OCI-LY7 (cell line): ENCODE measurements around the gene FBXO45. TPM values are rescaled to one million over a fixed set of nuclear protein-coding genes. Genes with fewer than 3 reads are reported as not detected.

ENCODE experiments used
- BruUV-seq: library from RNA; stranded (reverse); fragments of 400-500 nt; replicated peaks from 2 replicates; lab custom pipeline; 2021; lab: Mats Ljungman, UMichigan
- CTCF ChIA-PET: fragments of 300-600 bp; sonication (Branson Sonifier 250); formaldehyde crosslinking; loops from one replicate; lab custom pipeline; 2022; ENCODE audit warnings: antibody characterized with exemption; ENCODE audit not compliant: unreplicated experiment; lab: Charles Lee
- POLR2A ChIA-PET: fragments of 300-600 bp; sonication (Branson Sonifier 250); formaldehyde crosslinking; loops from one replicate; lab custom pipeline; 2022; ENCODE audit warnings: antibody characterized with exemption; lab: Charles Lee
- DNase-seq: peaks from one replicate; pipeline ENCODE4 v3.0.0-alpha.2; 2015; ENCODE audit warnings: low spot score
- H2AFZ ChIP-seq: fragments of 200-600 bp; sonication (generic), shearing (Covaris generic); 2 replicates; pipeline ENCODE4 v1.6.1; 2014; ENCODE audit warnings: mild to moderate bottlenecking, antibody characterized with exemption, low read length, moderate library complexity
- H3K27ac ChIP-seq: fragments of 200-600 bp; sonication (generic); 2 replicates; pipeline ENCODE4 v1.5.1; 2014; ENCODE audit warnings: mixed run types, low read depth, mild to moderate bottlenecking, moderate library complexity, low read length, inconsistent platforms; ENCODE audit not compliant: poor library complexity, severe bottlenecking
- H3K36me3 ChIP-seq: fragments of 200-600 bp; sonication (generic); 2 replicates; pipeline ENCODE4 v1.6.1; 2014; ENCODE audit warnings: mild to moderate bottlenecking, antibody characterized with exemption, low read length, moderate library complexity, mixed read lengths; ENCODE audit not compliant: insufficient read depth
- H3K4me1 ChIP-seq: fragments of 200-600 bp; sonication (generic); 2 replicates; pipeline ENCODE4 v1.5.1; 2014; ENCODE audit warnings: mild to moderate bottlenecking, low read length; ENCODE audit not compliant: insufficient read depth, poor library complexity, severe bottlenecking
- H3K4me2 ChIP-seq: fragments of 200-600 bp; sonication (generic); 2 replicates; pipeline ENCODE4 v1.6.1; 2014; ENCODE audit warnings: mild to moderate bottlenecking, low read length
- H3K4me3 ChIP-seq: fragments of 200-600 bp; sonication (generic); 2 replicates; pipeline ENCODE4 v1.5.1; 2014; ENCODE audit warnings: mild to moderate bottlenecking, low read depth, low read length; ENCODE audit not compliant: poor library complexity, severe bottlenecking
- H3K79me2 ChIP-seq: fragments of 200-600 bp; sonication (generic); 2 replicates; pipeline ENCODE4 v1.6.1; 2016; ENCODE audit warnings: low read depth, mild to moderate bottlenecking, low read length, moderate library complexity, mixed read lengths; ENCODE audit not compliant: insufficient read depth
- H3K9me2 ChIP-seq: fragments of 200-600 bp; sonication (generic); 2 replicates; pipeline ENCODE4 v1.6.1; 2016; ENCODE audit warnings: mild to moderate bottlenecking, low read length, mixed read lengths; ENCODE audit not compliant: insufficient read depth
- H3K9me3 ChIP-seq: fragments of 200-600 bp; sonication (generic); 2 replicates; pipeline ENCODE4 v1.6.1; 2014; ENCODE audit warnings: mild to moderate bottlenecking, mixed run types, low read length, mixed read lengths
- H4K20me1 ChIP-seq: fragments of 200-600 bp; sonication (generic); 2 replicates; pipeline ENCODE4 v1.6.1; 2014; ENCODE audit warnings: mild to moderate bottlenecking, antibody characterized with exemption, low read length, moderate library complexity, mixed read lengths; ENCODE audit not compliant: insufficient read depth
- EZH2phosphoT487 ChIP-seq: fragments of 200-600 bp; sonication (generic); IDR thresholded peaks from 2 replicates; pipeline ENCODE4 v1.6.1; 2018; ENCODE audit warnings: low read depth, borderline replicate concordance, mild to moderate bottlenecking, mixed run types, antibody characterized with exemption, low read length, moderate library complexity, mixed read lengths
- intact Hi-C: fragments of 100-400 bp; cut with micrococcal nuclease; formaldehyde crosslinking; loops from one replicate; pipeline ENCODE4 v1.10.0; 2022; ENCODE audit not compliant: unreplicated experiment
- total RNA-seq, 2 experiments: library from RNA; depleted of rRNA in 1 of 2; stranded (reverse); fragments of >200 nt in 1 of 2; shearing (Covaris generic) in 1 of 2; gene quantifications; 2 replicates each; pipeline ENCODE4 v1.2.3, GENCODE V29; 2014 to 2022
- TF ChIP-seq, protein P1 (sequence below): fragments of 200-600 bp; sonication (generic); conservative IDR thresholded peaks from 2 replicates; pipeline ENCODE4 v1.5.1; 2014; ENCODE audit warnings: mild to moderate bottlenecking, antibody characterized with exemption, low read length, moderate library complexity, mixed read lengths

Gene FBXO45
- total RNA-seq, 2 experiments from 2014 or later = 10.6 to 15.5 TPM

DNA sequence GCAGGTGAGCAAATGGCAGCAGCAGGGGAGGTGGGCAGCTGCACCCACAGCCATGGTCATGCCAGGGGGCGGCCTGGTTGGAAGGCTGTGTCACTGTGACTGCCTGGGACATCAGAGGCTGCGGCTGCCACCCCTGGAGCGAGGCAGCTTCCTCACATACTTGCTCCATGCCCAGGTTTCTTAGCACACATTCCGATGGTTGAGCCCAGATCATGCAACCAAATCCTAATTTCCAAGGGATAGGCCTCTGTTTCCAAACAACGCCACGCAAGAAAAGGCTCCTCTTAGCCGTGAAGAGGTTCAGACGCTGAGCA is 59.4 kb downstream of the FBXO45 start:
- no TSS peak for BruUV-seq
- intact Hi-C loops = no loop called here
- Histone ChIP-seq H3K36me3 (no peaks in the 10 kb centered on the region), H3K4me3 (no peak overlapping the region), H3K79me2 (no peaks in the 10 kb centered on the region), H4K20me1 (no peaks in the 10 kb centered on the region), H3K4me2 (no peak overlapping the region), H3K27ac (no peak overlapping the region), H2AFZ (no peak overlapping the region), H3K9me3 (no peaks in the 10 kb centered on the region), H3K9me2 (no peaks in the 10 kb centered on the region), H3K4me1 (peaks cover 16% of the 10 kb centered on the region)
- TF ChIP-seq, protein P1, sequence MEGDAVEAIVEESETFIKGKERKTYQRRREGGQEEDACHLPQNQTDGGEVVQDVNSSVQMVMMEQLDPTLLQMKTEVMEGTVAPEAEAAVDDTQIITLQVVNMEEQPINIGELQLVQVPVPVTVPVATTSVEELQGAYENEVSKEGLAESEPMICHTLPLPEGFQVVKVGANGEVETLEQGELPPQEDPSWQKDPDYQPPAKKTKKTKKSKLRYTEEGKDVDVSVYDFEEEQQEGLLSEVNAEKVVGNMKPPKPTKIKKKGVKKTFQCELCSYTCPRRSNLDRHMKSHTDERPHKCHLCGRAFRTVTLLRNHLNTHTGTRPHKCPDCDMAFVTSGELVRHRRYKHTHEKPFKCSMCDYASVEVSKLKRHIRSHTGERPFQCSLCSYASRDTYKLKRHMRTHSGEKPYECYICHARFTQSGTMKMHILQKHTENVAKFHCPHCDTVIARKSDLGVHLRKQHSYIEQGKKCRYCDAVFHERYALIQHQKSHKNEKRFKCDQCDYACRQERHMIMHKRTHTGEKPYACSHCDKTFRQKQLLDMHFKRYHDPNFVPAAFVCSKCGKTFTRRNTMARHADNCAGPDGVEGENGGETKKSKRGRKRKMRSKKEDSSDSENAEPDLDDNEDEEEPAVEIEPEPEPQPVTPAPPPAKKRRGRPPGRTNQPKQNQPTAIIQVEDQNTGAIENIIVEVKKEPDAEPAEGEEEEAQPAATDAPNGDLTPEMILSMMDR = no peak
- TF ChIP-seq EZH2phosphoT487 = no peak
- ChIA-PET POLR2A (no interaction called here), CTCF (no interaction called here)
- DNase-seq = no peak

DNA sequence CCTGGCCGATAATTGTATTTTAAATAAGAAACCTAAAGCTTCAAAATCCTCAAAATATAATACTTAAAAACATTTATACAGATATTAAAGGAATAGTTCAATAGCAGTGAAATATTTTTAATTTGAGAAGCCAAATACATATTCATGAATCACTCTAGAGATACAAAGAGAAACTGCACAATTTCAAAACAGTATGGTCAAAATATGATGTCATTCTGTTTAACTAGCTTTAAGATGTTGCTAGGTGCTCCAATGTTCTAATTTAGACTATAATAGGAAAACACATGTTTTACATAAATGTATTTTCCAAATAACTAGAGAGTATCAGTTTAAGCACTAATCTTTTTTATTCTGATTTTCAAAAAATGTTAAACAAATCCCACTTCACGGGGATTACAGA is 60.8 kb downstream of the FBXO45 start:
- no peaks in the 10 kb centered on the region for H3K36me3 ChIP-seq
- POLR2A ChIA-PET = interaction anchor here (0.7 to 1.1 kb wide), 3 partner anchors 8 to 157 kb away, joined by 3 read pairs; no protein-coding TSS in a partner anchor
- H3K4me2 ChIP-seq = no peak overlapping the region
- no peak for DNase-seq
- peaks cover 30% of the 10 kb centered on the region for H3K4me1 ChIP-seq
- H2AFZ ChIP-seq = no peak overlapping the region
- no peaks in the 10 kb centered on the region for H4K20me1 ChIP-seq
- intact Hi-C loops = no loop called here
- no peaks in the 10 kb centered on the region for H3K9me3 ChIP-seq
- H3K79me2 ChIP-seq = no peaks in the 10 kb centered on the region
- H3K9me2 ChIP-seq = no peaks in the 10 kb centered on the region
- no peak for TF ChIP-seq EZH2phosphoT487
- no peak overlapping the region for H3K27ac ChIP-seq
- no peak overlapping the region for H3K4me3 ChIP-seq
- no TSS peak for BruUV-seq
- CTCF ChIA-PET = no interaction called here

- TF ChIP-seq, protein P1 = no peak
- no peak for TF ChIP-seq EZH2phosphoT487
- Histone ChIP-seq H3K79me2 (no peaks in the 10 kb centered on the region), H3K4me2 (peak overlapping the region; percentile 76), H3K4me3 (peak overlapping the region; percentile 68), H3K9me2 (no peaks in the 10 kb centered on the region), H3K9me3 (no peaks in the 10 kb centered on the region), H3K36me3 (no peaks in the 10 kb centered on the region), H2AFZ (peak overlapping the region; percentile 62; the same call in 1 of the 2 replicates), H4K20me1 (no peaks in the 10 kb centered on the region), H3K27ac (peak overlapping the region; percentile 70), H3K4me1 (peaks cover 34% of the 10 kb centered on the region)
- intact Hi-C loops = loop anchor here (1.0 to 10.0 kb wide), 4 partner anchors 12 to 663 kb away; partner anchors contain the start of gene DLG1
- ChIA-PET CTCF (interaction anchor here (0.9 kb wide), 1 partner anchor 22 kb away, joined by 4 read pairs; no protein-coding TSS in a partner anchor), POLR2A (interaction anchor here (0.6 to 1.4 kb wide), 7 partner anchors 11 to 227 kb away, joined by 3 to 9 read pairs (median 3); partner anchors contain the start of genes CEP19 and PIGX)
- no TSS peak for BruUV-seq
- DNase-seq = no peak
Measured at GRCh38 chr3:196631682-196632045, 63.2 kb downstream of the FBXO45 start.
